ENCODE data around the gene STIM1.

GRCh38 chr11:3824714-3825472 is 30.6 kb upstream of the STIM1 start:
- no peak for TF ChIP-seq POLR2A (IDR thresholded peaks at IDR 0.05; ENCODE audit: low read depth, low read length)
- no peak for TF ChIP-seq POLR2AphosphoS5 (IDR thresholded peaks at IDR 0.05; ENCODE audit: low read depth, low read length)

Measured in GM12892 (cell line).